GM21825 (cell line): ENCODE results near the gene SUGCT.
"Not testable (repeated sequence)": the region's sequence is repeated elsewhere in the genome, so short reads cannot be mapped to it uniquely, and the experiment has no call there.

Source experiments
- ATAC-seq: cut with Tn5 transposase; IDR thresholded peaks from one replicate; pipeline ENCODE4 v1.9.1; 2021; ENCODE audit warnings: mild to moderate bottlenecking, moderate library complexity; ENCODE audit not compliant: unreplicated experiment

SUGCT gene

GRCh38 chr7:40602351-40602750, 467.5 kb downstream of the SUGCT start:
- ATAC-seq: not testable (repeated sequence)

- ATAC-seq: no peak
Measured at GRCh38 chr7:40604601-40605438, 470.0 kb downstream of the SUGCT start.

GRCh38 chr7:40608321-40609075, 473.7 kb downstream of the SUGCT start:
- ATAC-seq: no peak

DNA sequence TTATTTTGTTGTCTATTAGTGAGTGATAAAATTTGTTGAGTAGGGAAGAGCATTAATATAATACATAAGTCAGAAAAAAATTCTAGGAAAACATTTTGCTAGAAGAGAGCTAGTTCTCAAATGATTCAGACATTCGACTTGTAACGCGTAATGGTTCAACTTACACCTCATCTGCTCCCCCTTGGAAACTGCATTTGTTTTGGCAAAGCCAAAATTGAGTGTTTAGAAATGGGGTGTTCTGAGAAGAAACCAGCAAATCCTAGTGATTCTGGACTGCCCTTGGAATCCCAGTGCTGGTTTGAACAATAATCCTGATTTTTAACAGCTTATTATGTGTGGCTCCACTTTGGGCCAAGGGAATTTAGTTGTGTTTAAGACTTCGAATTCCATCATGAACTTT, 475.7 kb downstream of the SUGCT start:
- no peak for ATAC-seq

DNA sequence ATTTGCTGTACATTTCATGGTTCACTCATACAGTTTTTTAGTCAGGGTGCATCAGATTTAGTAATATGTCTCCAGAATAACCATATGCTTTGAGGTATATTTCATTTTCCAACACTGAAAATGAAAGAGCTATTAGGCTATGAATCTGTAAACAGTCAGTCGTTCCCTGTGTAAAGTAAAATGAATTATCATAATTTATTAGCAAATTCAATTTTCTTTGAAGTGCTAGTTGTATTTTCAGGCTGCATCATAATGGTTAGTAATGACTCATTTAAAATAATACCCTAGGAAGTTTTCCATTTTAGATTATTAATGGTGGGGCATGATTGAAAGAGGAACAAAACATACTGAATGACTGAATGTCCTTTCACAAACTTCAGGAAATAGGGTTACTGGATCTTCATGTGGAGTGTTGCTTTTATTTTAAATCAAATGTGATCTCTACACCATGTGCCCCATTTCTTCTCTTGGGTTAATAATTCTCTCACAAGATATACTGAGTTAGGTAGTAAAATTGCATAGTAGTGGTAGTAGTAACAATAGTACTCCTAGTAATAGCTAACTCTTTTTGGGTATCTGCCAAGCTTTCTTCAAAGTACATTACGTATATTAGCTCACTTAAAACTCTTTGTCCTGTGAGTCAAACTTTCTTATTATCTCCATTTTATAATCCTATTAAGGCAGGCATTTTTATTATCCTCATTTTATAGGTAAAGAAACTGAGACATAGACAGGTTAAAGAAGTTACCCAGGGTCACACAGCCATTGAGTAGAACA, 476.5 kb downstream of the SUGCT start:
- no peak for ATAC-seq

- ATAC-seq: no peak
Measured at GRCh38 chr7:40612298-40612697, 477.5 kb downstream of the SUGCT start.

GRCh38 chr7:40619647-40620046, 484.8 kb downstream of the SUGCT start:
- ATAC-seq: no peak

DNA sequence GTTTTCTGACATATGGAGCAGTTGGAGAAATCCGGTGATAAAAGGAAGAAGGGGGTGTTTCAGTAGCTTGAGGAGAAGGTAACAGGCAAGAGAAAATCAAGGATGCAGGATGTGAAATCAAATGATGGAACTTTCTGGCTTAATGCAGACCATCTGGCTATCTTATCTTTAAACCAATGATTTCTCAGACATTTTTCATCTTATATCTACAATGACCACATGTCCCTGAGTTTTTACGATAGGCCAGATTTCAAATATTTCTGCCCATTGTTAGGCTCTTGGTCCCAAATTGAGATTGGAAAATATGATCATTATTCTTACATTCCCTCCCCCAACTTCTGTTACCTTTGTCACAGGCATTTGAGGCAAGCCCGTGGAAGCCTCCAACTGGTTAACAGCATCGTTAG, 486.8 kb downstream of the SUGCT start:
- no peak for ATAC-seq

GRCh38 chr7:40622941-40623501, 488.2 kb downstream of the SUGCT start:
- no peak for ATAC-seq

DNA sequence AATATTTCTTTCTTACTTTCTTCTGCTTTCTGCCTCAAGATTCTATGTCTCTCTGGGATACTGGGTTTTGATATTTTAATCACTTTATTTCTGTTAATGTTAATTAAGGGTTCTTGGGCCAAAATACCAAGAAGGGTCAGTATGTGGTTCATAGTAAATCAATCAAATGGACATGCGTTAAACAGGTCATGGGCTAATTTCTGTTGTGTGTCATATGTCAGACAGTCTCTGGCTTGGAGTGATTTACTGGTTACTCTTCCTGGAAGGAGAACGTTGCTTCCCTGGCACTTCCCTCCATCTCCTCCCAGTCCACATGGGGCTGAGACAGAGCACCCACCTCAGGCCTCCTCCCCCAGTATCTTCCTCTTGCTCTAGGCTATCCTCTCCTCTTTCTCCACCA, 489.1 kb downstream of the SUGCT start:
- ATAC-seq: no peak

GRCh38 chr7:40627361-40627760, 492.6 kb downstream of the SUGCT start:
- not testable (repeated sequence) for ATAC-seq

DNA sequence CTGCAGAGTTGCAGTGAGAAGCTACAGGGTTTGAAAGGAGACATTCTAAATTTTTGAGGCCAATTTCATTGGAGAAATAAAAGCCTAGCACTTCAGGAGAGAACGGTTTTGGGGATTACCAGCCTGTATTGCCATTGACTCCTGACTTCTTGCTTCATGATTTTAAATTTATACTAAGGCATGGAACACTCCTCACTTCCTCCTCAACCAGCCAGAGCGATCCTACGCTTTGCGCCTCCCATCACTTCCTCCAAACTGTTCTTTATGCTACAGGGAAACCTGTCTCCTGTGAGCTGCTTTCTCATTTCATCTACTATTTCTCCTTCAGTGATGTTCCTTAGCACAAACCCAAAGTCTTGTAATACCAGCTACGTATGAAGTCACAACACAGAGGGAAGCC, 495.1 kb downstream of the SUGCT start:
- no peak for ATAC-seq

GRCh38 chr7:40634118-40634517, 499.3 kb downstream of the SUGCT start:
- no peak for ATAC-seq

GRCh38 chr7:40638545-40639320, 503.9 kb downstream of the SUGCT start:
- no peak for ATAC-seq

DNA sequence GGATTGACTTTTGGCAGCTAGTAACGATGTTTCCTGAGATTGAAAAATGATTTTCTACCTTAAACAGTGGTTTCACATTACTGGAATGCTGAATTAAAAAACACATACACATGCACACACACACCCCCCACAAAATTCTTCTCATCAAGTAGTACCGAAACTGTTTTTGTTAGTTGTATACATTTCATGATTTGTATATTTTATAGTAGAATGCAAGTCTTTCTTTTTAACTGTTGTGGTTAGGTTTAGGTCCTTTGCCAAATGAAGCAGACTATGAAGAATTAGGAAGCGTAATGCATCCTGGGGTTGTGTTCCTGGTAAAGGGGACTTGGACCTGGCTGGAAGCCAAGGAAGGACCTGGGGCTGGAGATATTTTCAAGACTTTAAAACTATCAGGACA, 505.8 kb downstream of the SUGCT start:
- ATAC-seq: no peak

- ATAC-seq: no peak
Measured at GRCh38 chr7:40641701-40642100, 506.9 kb downstream of the SUGCT start.

DNA sequence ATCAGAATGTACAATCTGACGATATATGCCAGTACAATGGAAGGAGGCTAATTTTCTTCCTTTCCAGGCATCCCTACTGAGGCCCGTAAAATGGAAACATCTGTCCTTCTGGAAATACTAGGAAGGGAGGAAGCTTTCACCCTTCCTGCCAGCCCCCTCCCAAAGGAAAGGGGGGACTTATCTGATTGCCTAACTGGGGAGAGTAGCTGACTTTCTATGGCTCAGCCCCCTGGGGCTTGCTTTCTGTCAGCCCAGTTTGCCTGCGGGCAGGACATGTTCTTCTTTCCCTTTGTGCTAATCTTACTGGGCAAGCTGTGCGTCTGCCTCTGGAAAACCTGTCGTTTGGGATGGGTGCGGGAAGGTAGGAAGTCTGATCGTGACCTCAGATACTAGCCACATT, 508.9 kb downstream of the SUGCT start:
- no peak for ATAC-seq

GRCh38 chr7:40644454-40645188, 509.8 kb downstream of the SUGCT start:
- ATAC-seq: no peak

GRCh38 chr7:40645197-40645596, 510.4 kb downstream of the SUGCT start:
- no peak for ATAC-seq

DNA sequence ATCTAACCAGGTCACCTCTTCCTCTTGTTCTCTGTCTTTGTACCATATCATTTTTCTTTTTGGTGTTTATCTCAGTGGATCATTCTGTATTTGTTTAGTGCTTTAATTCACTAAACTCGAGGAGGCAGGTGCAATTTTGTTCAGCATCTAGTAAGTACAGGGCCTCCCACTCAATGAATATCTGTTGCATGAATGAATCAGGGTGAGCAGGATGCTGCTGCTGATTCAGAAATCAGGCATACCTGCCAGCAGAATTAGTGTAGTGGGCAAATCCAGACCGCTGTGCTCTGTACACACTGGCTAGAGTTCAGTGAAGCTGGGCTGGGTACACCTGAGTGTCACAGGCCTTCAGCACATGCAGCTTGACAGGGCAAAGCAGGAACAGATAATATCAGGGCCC, 511.9 kb downstream of the SUGCT start:
- ATAC-seq: no peak
